CD4-positive, alpha-beta T cell treated with Interleukin-15 for 1 hour (primary cell): ENCODE measurements around the gene MSMB.
"Not testable (repeated sequence)": the region's sequence is repeated elsewhere in the genome, so short reads cannot be mapped to it uniquely, and the experiment has no call there.

Source experiments
- DNase-seq: peaks from one replicate; pipeline ENCODE4 v3.0.0-alpha.2; 2020

Gene MSMB

DNA sequence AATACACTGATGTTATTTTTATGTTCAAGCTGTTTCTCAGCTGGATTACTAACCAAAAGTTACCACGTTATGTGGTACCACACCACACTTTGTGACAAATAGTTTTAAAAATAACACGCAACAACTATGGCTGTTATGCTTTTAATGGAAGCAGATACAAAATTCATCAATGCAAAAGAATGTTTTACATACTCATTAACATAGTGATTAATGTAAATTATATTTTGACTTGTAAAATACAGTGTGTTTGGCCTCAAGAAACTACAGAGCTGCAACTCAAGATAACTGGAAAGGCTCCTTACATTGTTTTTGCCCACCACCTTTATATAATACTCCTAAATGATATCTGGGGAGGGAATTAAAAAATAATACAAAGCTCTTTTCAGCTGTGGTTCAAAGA, 41.1 kb downstream of the MSMB start:
- DNase-seq: no peak

DNA sequence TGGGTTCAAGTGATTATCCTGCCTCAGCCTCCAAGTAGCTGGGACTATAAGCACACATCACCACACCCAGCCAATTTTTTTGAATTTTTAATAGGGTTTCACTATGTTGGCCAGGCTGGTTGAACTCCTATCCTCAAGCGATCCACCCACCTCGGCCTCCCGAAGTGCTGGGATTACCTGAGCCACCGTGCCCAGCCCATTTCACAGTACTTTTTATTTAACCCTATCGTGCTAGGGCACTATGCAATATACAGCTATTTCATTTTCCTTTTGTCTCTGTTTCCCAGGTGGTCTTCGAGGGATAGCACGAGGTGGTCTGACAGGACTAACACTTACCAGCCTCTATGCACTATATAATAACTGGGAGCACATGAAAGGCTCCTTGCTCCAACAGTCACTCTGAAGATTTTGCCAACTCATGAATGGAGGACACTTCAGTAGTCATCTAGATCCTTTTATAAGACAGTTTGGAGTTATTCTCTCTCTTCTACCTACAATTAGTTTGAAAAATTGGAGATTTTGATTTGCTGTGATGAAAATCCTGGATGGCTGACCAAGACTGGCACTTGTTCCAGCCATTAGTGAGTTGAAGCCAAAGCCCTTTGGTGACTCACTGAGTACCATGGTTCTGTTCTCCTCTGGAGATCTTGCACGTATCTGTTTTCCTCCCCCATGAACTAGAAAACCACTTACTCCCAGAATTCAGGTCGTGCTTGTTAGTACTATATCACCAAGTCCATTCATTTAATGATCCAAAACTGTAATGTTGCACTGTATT, 43.0 kb downstream of the MSMB start:
- no peak for DNase-seq

- DNase-seq: not testable (repeated sequence)
These were observed 43.8 kb downstream of the MSMB start for GRCh38 chr10:46002189-46002687.

GRCh38 chr10:46001187-46001756, 44.8 kb downstream of the MSMB start:
- DNase-seq: no peak

DNA sequence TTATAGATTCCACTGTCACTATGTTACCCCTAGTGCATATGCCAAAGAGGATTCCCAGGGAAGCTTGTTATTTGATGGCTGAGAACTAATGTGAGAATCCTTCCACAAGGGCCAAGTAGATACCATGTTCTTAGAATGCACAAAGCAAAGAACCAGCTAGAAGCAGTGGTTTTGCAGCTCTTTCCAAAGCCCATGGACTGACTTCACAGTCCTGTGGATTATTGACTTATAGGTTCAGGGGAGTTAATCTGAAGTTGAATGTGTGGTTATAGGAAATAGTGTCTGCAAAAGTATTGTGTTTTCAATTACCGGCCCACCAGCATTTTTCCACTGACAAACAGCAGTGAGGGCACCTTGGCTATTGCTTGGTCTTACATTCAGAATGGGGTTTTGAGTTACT, 45.5 kb downstream of the MSMB start:
- DNase-seq: no peak

GRCh38 chr10:45999955-46000354, 46.1 kb downstream of the MSMB start:
- DNase-seq: not testable (repeated sequence)

DNA sequence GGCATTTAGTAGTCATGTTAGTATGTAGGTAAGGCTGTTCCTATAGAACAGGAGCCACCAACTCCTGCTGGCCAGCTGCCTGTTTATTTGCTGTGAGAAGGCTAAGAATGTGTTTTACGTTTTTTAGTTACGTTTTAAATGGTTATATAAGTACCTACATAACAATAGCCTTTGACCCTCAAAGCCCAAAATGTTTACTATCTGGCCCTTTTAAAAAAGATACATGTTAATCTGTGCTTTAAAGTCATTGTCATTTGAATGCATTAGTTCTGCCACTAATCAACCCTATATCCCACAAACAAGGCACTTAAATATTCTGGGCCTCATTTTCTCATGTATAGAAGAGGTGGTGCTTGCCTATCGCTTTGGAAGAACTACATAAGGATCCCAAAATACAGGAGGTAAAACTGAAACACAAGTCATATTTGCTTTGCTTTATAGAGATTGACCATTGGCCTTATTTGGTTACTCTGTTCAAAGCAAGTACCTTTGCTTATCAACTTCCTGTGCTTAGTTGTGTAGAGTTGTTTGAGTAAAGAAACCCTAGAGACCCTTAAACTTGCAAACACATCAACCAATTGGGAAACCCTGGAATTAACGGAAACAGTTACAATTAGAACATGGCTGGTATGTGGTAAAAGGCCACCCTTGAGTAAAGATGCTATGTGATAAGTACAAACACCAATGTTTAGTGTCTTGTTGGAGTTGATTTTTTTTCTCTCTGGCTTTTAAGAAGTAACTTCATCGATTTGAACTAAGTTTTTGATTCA, 47.9 kb downstream of the MSMB start:
- no peak for DNase-seq

DNA sequence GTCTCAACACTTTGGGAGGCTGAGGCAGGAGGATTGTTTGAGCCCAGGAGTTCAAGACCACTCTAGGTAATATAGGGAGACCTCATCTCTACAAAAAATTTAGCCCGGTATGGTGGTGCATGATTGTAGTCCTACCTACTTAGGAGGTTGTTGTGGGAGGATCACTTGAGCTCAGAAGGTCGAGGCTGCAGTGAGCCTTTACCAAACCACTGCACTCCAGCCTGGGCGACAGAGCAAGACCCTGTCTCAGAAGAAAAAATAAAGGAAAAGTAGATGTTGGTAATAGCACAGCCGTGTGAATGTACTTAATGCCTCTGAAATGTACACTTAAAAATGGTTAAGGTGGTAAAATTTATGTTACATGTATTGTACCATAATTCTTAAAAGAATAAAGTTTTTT, 48.5 kb downstream of the MSMB start:
- DNase-seq: no peak

DNA sequence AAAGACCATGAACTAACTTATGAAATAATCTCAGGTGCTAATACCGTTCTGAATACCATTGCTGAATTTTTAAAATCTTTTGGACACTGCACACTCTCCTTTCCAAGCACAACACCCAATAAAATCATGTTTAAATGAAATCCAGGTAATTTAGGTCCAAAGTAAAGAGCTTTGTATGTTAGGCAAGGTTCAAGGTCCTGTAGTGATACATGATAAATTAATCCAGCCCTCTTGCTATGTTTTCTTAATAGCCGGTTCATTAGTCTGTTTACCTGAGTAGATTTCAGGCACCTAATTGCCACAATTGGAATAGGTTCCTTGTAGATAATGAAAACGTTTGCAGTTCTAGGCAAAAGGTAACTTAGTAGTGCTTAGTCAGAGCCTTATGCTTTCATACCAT, 60.5 kb downstream of the MSMB start:
- DNase-seq: not testable (repeated sequence)

DNA sequence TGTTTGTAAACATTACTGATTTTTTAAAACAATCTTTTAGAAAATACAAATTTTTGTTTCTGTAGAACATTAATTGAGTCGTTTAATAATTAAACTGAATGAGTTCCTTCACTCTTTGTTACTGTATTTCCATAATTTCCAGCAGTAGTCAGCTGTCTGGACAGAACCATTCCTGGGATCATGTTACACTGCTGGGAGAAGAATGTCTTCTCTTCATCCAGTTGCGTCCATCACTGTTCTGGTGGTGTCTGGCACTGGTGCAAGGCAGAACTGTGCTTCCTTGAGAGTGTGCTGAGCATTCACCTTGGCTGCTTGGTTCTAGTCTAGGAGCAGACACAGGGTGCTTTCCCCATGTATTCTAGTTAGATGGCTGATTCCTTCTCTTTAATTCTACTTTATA, 61.6 kb downstream of the MSMB start:
- not testable (repeated sequence) for DNase-seq

DNA sequence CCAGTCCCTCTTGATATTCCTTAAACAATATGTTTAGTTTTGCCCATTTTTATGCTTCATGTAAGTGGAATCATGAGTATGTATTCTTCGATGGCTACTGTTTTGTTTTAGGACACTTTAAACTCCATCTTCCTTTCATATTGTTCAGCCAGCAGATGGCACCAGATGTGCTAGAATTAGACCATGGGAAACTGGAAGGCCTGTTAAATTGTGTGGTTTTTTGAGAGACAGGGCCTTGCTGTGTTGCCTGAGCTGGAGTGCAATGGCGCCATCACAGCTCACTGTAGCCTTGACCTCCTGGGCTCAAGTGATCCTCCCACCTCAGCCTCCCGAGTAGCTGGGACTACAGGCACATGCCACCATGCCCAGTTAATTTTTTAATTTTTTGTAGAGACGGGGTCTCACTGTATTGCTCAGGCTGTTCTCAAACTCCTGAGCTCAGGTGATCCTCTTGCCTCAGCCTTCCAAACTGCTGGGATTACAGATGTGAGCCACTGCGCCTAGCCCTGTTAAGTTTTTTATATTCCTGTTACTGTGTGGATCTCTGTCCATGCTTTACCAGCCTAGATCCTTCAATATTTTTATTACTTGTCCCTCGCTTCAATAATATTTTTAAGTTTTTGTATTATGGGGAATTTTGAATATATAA, 62.4 kb downstream of the MSMB start:
- peak; percentile 46 for DNase-seq
